Suprapubic skin (tissue), 4 donors: ENCODE results near the gene ZDHHC1. TPM values are rescaled to one million over a fixed set of nuclear protein-coding genes. Genes with fewer than 3 reads are reported as not detected.

Experiments
- DNase-seq, 2 donors: peaks; one replicate each; pipeline ENCODE4 v3.0.0-alpha.2; 2019; ENCODE audit warnings: low spot score in 2 of 2
- H3K27ac ChIP-seq: fragments of 200-600 bp; sonication (generic); one replicate; pipeline ENCODE4 v1.5.1; 2019
- H3K27me3 ChIP-seq: fragments of 200-600 bp; sonication (generic); one replicate; pipeline ENCODE4 v1.5.1; 2019
- H3K36me3 ChIP-seq: fragments of 200-600 bp; sonication (generic); one replicate; pipeline ENCODE4 v1.5.1; 2019
- H3K4me1 ChIP-seq: fragments of 200-600 bp; sonication (generic); one replicate; pipeline ENCODE4 v1.5.1; 2019
- H3K4me3 ChIP-seq: fragments of 200-600 bp; sonication (generic); one replicate; pipeline ENCODE4 v1.5.1; 2019; ENCODE audit warnings: mild to moderate bottlenecking
- H3K9me3 ChIP-seq: fragments of 200-600 bp; sonication (generic); one replicate; pipeline ENCODE4 v1.5.1; 2019
- CTCF ChIP-seq, 2 donors: fragments of 200-600 bp in 1 of 2; fragments of 450-650 bp in 1 of 2; sonication (generic) in 1 of 2; IDR thresholded peaks; one replicate each; pipeline ENCODE4 v1.5.1; 2016 to 2019; ENCODE audit warnings: antibody characterized with exemption in 2 of 2, mild to moderate bottlenecking in 1 of 2, moderate library complexity in 1 of 2
- EP300 ChIP-seq: sonication (generic); formaldehyde crosslinking; IDR thresholded peaks from one replicate; pipeline ENCODE4 v1.6.1; 2017; ENCODE audit warnings: antibody characterized with exemption
- POLR2A ChIP-seq, 2 donors: fragments of 450-650 bp; IDR thresholded peaks; one replicate each; pipeline ENCODE4 v1.6.1; 2017; ENCODE audit warnings: antibody characterized with exemption in 2 of 2, mild to moderate bottlenecking in 2 of 2, moderate library complexity in 2 of 2
- POLR2AphosphoS5 ChIP-seq, 3 donors: sonication (generic); formaldehyde crosslinking; IDR thresholded peaks; one replicate each; pipeline ENCODE4 v1.6.1; 2017; ENCODE audit warnings: antibody characterized with exemption in 3 of 3
- WGBS: methylation state at CpG from one replicate; pipeline ENCODE4 v1.1.5; 2018; 5-methylcytosine and 5-hydroxymethylcytosine counted together
- total RNA-seq, 4 donors: library from RNA; depleted of rRNA; stranded (reverse); fragments of >200 nt; gene quantifications; one replicate each; pipeline ENCODE4 v1.1.0, GENCODE V29; 2016

ZDHHC1 gene
- total RNA-seq, 4 donors from 2014 or later = 14.0 to 31.0 (median 23.8) TPM

- Histone ChIP-seq H3K4me3 (no peak overlapping the region), H3K27ac (peak overlapping the region; percentile 93), H3K9me3 (no peaks in the 10 kb centered on the region), H3K27me3 (no peaks in the 10 kb centered on the region), H3K36me3 (no peaks in the 10 kb centered on the region), H3K4me1 (peaks cover 60% of the 10 kb centered on the region)
- TF ChIP-seq POLR2A (IDR thresholded peaks at IDR 0.05) = no peak
- no peak for TF ChIP-seq POLR2AphosphoS5 (IDR thresholded peaks at IDR 0.05)
- TF ChIP-seq CTCF (IDR thresholded peaks at IDR 0.05) = no peak
- no peak for TF ChIP-seq EP300
- 75% methylated on average over 6 of the region's 7 CpGs for WGBS
- DNase-seq = no peak
Observed at GRCh38 chr16:67407176-67407787, 9.0 kb downstream of the ZDHHC1 start.

GRCh38 chr16:67406111-67406971 is 9.9 kb downstream of the ZDHHC1 start:
- no peaks in the 10 kb centered on the region for H3K36me3 ChIP-seq
- 66% methylated on average over 8 of the region's 18 CpGs for WGBS
- DNase-seq = peak in 1 of 2 donors; percentile 78
- TF ChIP-seq POLR2A (IDR thresholded peaks at IDR 0.05) = no peak
- no peak for TF ChIP-seq POLR2AphosphoS5 (IDR thresholded peaks at IDR 0.05)
- TF ChIP-seq EP300 = no peak
- TF ChIP-seq CTCF (IDR thresholded peaks at IDR 0.05) = no peak
- H3K27me3 ChIP-seq = no peaks in the 10 kb centered on the region
- peaks cover 63% of the 10 kb centered on the region for H3K4me1 ChIP-seq
- peak overlapping the region; percentile 93 for H3K27ac ChIP-seq
- H3K9me3 ChIP-seq = no peaks in the 10 kb centered on the region
- no peak overlapping the region for H3K4me3 ChIP-seq

GRCh38 chr16:67405336-67405735 is 10.9 kb downstream of the ZDHHC1 start:
- H3K27ac ChIP-seq = peak overlapping the region; percentile 93
- no peaks in the 10 kb centered on the region for H3K36me3 ChIP-seq
- TF ChIP-seq CTCF (IDR thresholded peaks at IDR 0.05) (no peak), POLR2AphosphoS5 (IDR thresholded peaks at IDR 0.05) (no peak), POLR2A (IDR thresholded peaks at IDR 0.05) (no peak)
- no peaks in the 10 kb centered on the region for H3K27me3 ChIP-seq
- no peak overlapping the region for H3K4me3 ChIP-seq
- DNase-seq = no peak
- peaks cover 67% of the 10 kb centered on the region for H3K4me1 ChIP-seq
- no peaks in the 10 kb centered on the region for H3K9me3 ChIP-seq
- 31% methylated on average over 5 of the region's 8 CpGs for WGBS

- TF ChIP-seq POLR2AphosphoS5 (IDR thresholded peaks at IDR 0.05) = peak; percentile 20 to 67 (median 30)
- TF ChIP-seq EP300 = no peak
- no peak for TF ChIP-seq CTCF (IDR thresholded peaks at IDR 0.05)
- Histone ChIP-seq H3K9me3 (no peaks in the 10 kb centered on the region), H3K27ac (peak overlapping the region; percentile 93), H3K4me3 (no peak overlapping the region), H3K4me1 (peaks cover 68% of the 10 kb centered on the region), H3K36me3 (no peaks in the 10 kb centered on the region), H3K27me3 (no peaks in the 10 kb centered on the region)
- peak in 1 of 2 donors; percentile 70 for DNase-seq
- 75% methylated on average over 4 of the region's 5 CpGs for WGBS
Observed at GRCh38 chr16:67404740-67405226, 11.5 kb downstream of the ZDHHC1 start.

- peak overlapping the region; percentile 93 for H3K27ac ChIP-seq
- no peaks in the 10 kb centered on the region for H3K9me3 ChIP-seq
- H3K36me3 ChIP-seq = no peaks in the 10 kb centered on the region
- peaks cover 69% of the 10 kb centered on the region for H3K4me1 ChIP-seq
- DNase-seq = no peak
- no peak overlapping the region for H3K4me3 ChIP-seq
- no peak for TF ChIP-seq POLR2AphosphoS5 (IDR thresholded peaks at IDR 0.05)
- no peak for TF ChIP-seq CTCF (IDR thresholded peaks at IDR 0.05)
- no peak for TF ChIP-seq POLR2A (IDR thresholded peaks at IDR 0.05)
- no peaks in the 10 kb centered on the region for H3K27me3 ChIP-seq
- WGBS = 63% methylated on average over 9 of the region's 12 CpGs
Observed at GRCh38 chr16:67403976-67404555, 12.2 kb downstream of the ZDHHC1 start.
